Activated CD4-positive, alpha-beta T cell treated with anti-CD3 and anti-CD28 coated beads for 36 hours (primary cell): Measurements from ENCODE around the gene SEMA3A. TPM values are rescaled to one million over a fixed set of nuclear protein-coding genes. Genes with fewer than 3 reads are reported as not detected.
"Not testable (repeated sequence)": the region's sequence is repeated elsewhere in the genome, so short reads cannot be mapped to it uniquely, and the experiment has no call there.

Experiments used
- ATAC-seq: fragments of 200-7000 bp; cut with Tn5 transposase; one replicate; pipeline ENCODE4 v1.10.0; 2021; ENCODE audit warnings: mild to moderate bottlenecking, moderate library complexity
- CTCF ChIA-PET: fragments of 350-600 bp; sonication (Branson Sonifier 250); formaldehyde crosslinking; loops from one replicate; lab custom pipeline; 2021; ENCODE audit warnings: antibody characterized with exemption; lab: Charles Lee
- POLR2A ChIA-PET: fragments of 350-600 bp; sonication (Branson Sonifier 250); formaldehyde crosslinking; loops from one replicate; lab custom pipeline; 2021; ENCODE audit warnings: antibody characterized with exemption, inconsistent platforms; lab: Charles Lee
- DNase-seq: peaks from one replicate; pipeline ENCODE4 v3.0.0-alpha.2; 2020
- H3K27ac Mint-ChIP-seq: one replicate; pipeline ENCODE4 v1.8.0; 2021; ENCODE audit warnings: mixed read lengths
- H3K27me3 Mint-ChIP-seq: one replicate; pipeline ENCODE4 v1.8.0; 2021; ENCODE audit warnings: mixed read lengths
- H3K36me3 Mint-ChIP-seq: one replicate; pipeline ENCODE4 v1.8.0; 2021; ENCODE audit warnings: low read depth, mixed read lengths
- H3K4me1 Mint-ChIP-seq: one replicate; pipeline ENCODE4 v1.8.0; 2021; ENCODE audit warnings: mixed read lengths
- H3K4me3 Mint-ChIP-seq: one replicate; pipeline ENCODE4 v1.8.0; 2021; ENCODE audit warnings: mild to moderate bottlenecking, moderate library complexity, mixed read lengths
- H3K9me3 Mint-ChIP-seq: one replicate; pipeline ENCODE4 v1.8.0; 2021; ENCODE audit warnings: low read depth, mixed read lengths
- intact Hi-C, 2 experiments: fragments of 100-400 bp; cut with DNase I in 1 of 2; cut with micrococcal nuclease in 1 of 2; formaldehyde crosslinking; loops; one replicate each; pipeline versions ENCODE4 v1.14.2 to v1.15.1; 2022 to 2024; cut with DNase I, micrococcal nuclease
- total RNA-seq, 2 experiments: library from RNA; stranded (reverse); gene quantifications; one replicate each; pipeline ENCODE4 v1.2.3, GENCODE V29; 2021

Gene SEMA3A
- total RNA-seq, 2 experiments from 2014 or later = 1.4 to 1.6 TPM

DNA sequence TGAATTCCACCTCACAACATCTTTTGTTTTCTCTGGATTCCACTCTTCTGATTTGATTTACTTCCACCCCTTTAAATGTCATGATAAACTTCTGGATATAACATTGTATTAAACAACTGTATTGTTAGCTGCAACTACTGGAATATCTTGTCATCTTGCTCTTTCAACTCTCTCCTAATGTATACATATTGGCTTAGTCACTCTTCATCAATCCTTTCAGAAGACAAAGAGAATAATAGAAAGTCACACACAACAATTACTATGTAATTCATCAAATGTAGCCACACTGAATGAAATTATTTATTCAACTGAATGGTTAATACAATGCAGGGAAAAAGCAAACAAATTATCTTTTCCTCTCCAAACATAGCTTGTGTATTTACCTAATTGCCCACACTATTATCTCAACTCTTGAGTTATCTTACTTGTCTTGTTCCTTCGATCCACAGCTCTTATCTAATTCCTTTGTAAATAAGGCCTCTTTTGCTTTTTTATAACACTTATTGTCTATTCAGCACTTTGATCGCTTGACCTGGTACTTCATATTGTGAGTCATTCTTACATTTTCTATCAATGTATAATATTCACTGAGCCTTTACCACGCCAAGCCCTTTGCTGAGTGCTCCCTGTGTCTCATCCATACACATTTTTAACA, 16.7 kb downstream of the SEMA3A start:
- ChIA-PET CTCF (no interaction called here), POLR2A (no interaction called here)
- H3K9me3 Mint-ChIP-seq = no peaks in the 10 kb centered on the region
- no peaks in the 10 kb centered on the region for H3K4me1 Mint-ChIP-seq
- H3K27ac Mint-ChIP-seq = no peak overlapping the region
- H3K27me3 Mint-ChIP-seq = no peaks in the 10 kb centered on the region
- no peaks in the 10 kb centered on the region for H3K36me3 Mint-ChIP-seq
- intact Hi-C loops = no loop called here
- H3K4me3 Mint-ChIP-seq = no peak overlapping the region
- DNase-seq (no peak), ATAC-seq (no peak)

GRCh38 chr7:84176716-84177115, 17.9 kb downstream of the SEMA3A start:
- ATAC-seq = no peak
- no peak for DNase-seq
- no peak overlapping the region for H3K4me3 Mint-ChIP-seq
- H3K4me1 Mint-ChIP-seq = no peaks in the 10 kb centered on the region
- no peak overlapping the region for H3K27ac Mint-ChIP-seq
- H3K27me3 Mint-ChIP-seq = no peaks in the 10 kb centered on the region
- intact Hi-C loops = no loop called here
- POLR2A ChIA-PET = no interaction called here
- CTCF ChIA-PET = no interaction called here
- H3K36me3 Mint-ChIP-seq = no peaks in the 10 kb centered on the region
- no peaks in the 10 kb centered on the region for H3K9me3 Mint-ChIP-seq

DNA sequence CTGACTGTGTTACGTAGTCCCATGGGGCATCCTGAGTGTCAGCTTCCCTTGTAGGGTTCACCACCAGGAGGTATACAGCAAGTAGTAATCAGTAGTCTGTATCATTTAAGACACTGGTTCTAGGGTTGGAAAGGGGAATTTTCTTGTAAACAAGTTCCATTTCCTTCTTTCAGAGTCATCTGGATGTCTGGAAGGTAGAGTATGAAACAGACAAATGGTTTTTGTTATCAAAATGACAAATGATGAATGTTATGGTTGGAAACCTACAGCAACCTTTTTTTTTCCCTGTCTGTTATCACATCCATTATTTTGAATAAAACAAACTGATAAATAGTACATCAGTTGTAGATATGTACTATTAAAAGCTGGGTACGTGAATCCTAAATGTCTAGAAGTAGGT, 19.1 kb downstream of the SEMA3A start:
- CTCF ChIA-PET = no interaction called here
- POLR2A ChIA-PET = no interaction called here

DNA sequence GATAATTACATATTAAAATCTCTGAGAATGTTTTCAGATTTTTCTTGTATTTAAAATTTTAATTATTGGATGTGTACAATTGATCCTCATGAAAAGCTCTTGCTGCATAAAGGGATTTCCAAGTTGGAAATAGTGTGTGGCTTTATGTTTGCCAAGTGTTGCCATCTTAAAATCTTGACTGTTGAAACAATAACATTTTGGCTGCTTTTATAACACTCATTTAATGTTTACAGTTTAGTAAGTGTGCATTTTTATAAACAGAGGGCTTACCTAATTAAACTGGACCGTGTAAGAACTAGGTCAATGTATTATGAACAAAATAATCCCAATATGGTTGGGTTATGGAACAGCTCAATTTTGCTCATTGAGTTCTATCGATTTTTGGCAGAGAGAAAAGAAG, 23.9 kb downstream of the SEMA3A start:
- DNase-seq = no peak
- H3K27ac Mint-ChIP-seq = no peak overlapping the region
- H3K27me3 Mint-ChIP-seq = no peaks in the 10 kb centered on the region
- no peak for ATAC-seq
- H3K9me3 Mint-ChIP-seq = no peaks in the 10 kb centered on the region
- POLR2A ChIA-PET = no interaction called here
- no peak overlapping the region for H3K4me3 Mint-ChIP-seq
- CTCF ChIA-PET = no interaction called here
- no peaks in the 10 kb centered on the region for H3K4me1 Mint-ChIP-seq
- H3K36me3 Mint-ChIP-seq = no peaks in the 10 kb centered on the region
- intact Hi-C loops = no loop called here

More for the DNA sequence above, 19.1 kb downstream of the SEMA3A start:
- Mint-ChIP-seq H3K4me1 (no peaks in the 10 kb centered on the region), H3K9me3 (no peaks in the 10 kb centered on the region), H3K4me3 (no peak overlapping the region), H3K27me3 (no peaks in the 10 kb centered on the region), H3K27ac (no peak overlapping the region), H3K36me3 (no peaks in the 10 kb centered on the region)
- no peak for DNase-seq
- no peak for ATAC-seq
- intact Hi-C loops = no loop called here

GRCh38 chr7:84162584-84162983, 32.0 kb downstream of the SEMA3A start:
- POLR2A ChIA-PET = no interaction called here

GRCh38 chr7:84162125-84162524, 32.5 kb downstream of the SEMA3A start:
- ChIA-PET POLR2A (no interaction called here), CTCF (interaction anchor here (1.0 to 1.7 kb wide), 3 partner anchors 10 to 226 kb away, joined by 3 to 4 read pairs (median 4); no protein-coding TSS in a partner anchor)
- no peaks in the 10 kb centered on the region for H3K27me3 Mint-ChIP-seq
- no peaks in the 10 kb centered on the region for H3K4me1 Mint-ChIP-seq
- no peak overlapping the region for H3K27ac Mint-ChIP-seq
- no peaks in the 10 kb centered on the region for H3K9me3 Mint-ChIP-seq
- no peak for ATAC-seq
- no peaks in the 10 kb centered on the region for H3K36me3 Mint-ChIP-seq
- intact Hi-C loops = no loop called here
- no peak overlapping the region for H3K4me3 Mint-ChIP-seq
- no peak for DNase-seq

More at GRCh38 chr7:84162584-84162983, 32.0 kb downstream of the SEMA3A start:
- DNase-seq (no peak), ATAC-seq (no peak)
- H3K4me3 Mint-ChIP-seq = no peak overlapping the region
- CTCF ChIA-PET = interaction anchor here (1.0 to 1.7 kb wide), 3 partner anchors 10 to 226 kb away, joined by 3 to 4 read pairs (median 4); no protein-coding TSS in a partner anchor
- H3K4me1 Mint-ChIP-seq = no peaks in the 10 kb centered on the region
- no peaks in the 10 kb centered on the region for H3K9me3 Mint-ChIP-seq
- intact Hi-C loops = no loop called here
- H3K27me3 Mint-ChIP-seq = no peaks in the 10 kb centered on the region
- no peaks in the 10 kb centered on the region for H3K36me3 Mint-ChIP-seq
- no peak overlapping the region for H3K27ac Mint-ChIP-seq

DNA sequence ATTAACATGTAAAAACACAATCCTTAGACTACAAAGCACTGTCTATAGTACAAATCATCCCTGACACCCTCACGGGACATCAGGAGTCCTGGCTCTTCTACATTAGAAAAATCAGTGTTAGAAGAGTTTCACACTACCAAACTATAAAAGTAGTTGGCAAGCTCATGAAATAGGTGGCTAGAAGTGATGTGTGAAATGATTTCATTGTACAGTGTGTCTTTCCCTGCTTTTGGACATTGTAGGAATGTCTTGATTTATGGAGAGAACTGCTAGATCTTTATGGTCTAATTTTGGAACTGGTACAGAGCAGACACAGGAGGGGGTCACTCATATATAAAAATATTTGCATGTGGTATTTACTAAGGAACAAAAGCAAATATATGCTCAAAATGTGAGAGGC, 33.2 kb downstream of the SEMA3A start:
- no peak overlapping the region for H3K4me3 Mint-ChIP-seq
- H3K27me3 Mint-ChIP-seq = no peaks in the 10 kb centered on the region
- H3K36me3 Mint-ChIP-seq = no peaks in the 10 kb centered on the region
- ChIA-PET CTCF (no interaction called here), POLR2A (interaction anchor here (0.6 kb wide), 1 partner anchor 9 kb away, joined by 4 read pairs; no protein-coding TSS in a partner anchor)
- DNase-seq (no peak), ATAC-seq (no peak)
- no peaks in the 10 kb centered on the region for H3K4me1 Mint-ChIP-seq
- H3K27ac Mint-ChIP-seq = no peak overlapping the region
- intact Hi-C loops = no loop called here
- no peaks in the 10 kb centered on the region for H3K9me3 Mint-ChIP-seq

- intact Hi-C loops = no loop called here
- Mint-ChIP-seq H3K36me3 (no peaks in the 10 kb centered on the region), H3K27ac (no peak overlapping the region), H3K4me3 (no peak overlapping the region), H3K27me3 (no peaks in the 10 kb centered on the region), H3K9me3 (no peaks in the 10 kb centered on the region), H3K4me1 (no peaks in the 10 kb centered on the region)
- CTCF ChIA-PET = interaction anchor here (0.6 kb wide), 1 partner anchor 876 kb away, joined by 3 read pairs; no protein-coding TSS in a partner anchor
- POLR2A ChIA-PET = no interaction called here
- DNase-seq (no peak), ATAC-seq (no peak)
Observed at GRCh38 chr7:84159435-84159834, 35.2 kb downstream of the SEMA3A start.

DNA sequence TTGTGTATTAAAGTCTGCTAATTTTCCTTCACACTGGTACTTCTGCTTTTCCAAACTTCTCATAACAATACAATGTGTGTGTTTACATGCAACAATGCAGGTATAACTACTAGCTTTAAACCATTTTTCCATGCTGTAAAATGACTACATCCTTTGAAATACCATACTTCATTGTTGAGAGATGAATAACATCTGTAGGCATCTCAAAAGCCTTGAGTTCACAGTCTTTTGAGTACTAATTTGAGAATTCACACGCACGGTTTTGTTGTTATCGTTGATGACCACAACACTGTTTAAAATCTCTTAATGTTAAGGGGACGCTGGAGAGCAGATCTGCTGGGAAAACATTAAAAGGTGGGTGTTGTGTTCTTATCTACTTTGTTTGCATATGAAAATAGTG, 37.4 kb downstream of the SEMA3A start:
- Mint-ChIP-seq H3K27me3 (no peaks in the 10 kb centered on the region), H3K36me3 (no peaks in the 10 kb centered on the region)
- no peak for ATAC-seq

DNA sequence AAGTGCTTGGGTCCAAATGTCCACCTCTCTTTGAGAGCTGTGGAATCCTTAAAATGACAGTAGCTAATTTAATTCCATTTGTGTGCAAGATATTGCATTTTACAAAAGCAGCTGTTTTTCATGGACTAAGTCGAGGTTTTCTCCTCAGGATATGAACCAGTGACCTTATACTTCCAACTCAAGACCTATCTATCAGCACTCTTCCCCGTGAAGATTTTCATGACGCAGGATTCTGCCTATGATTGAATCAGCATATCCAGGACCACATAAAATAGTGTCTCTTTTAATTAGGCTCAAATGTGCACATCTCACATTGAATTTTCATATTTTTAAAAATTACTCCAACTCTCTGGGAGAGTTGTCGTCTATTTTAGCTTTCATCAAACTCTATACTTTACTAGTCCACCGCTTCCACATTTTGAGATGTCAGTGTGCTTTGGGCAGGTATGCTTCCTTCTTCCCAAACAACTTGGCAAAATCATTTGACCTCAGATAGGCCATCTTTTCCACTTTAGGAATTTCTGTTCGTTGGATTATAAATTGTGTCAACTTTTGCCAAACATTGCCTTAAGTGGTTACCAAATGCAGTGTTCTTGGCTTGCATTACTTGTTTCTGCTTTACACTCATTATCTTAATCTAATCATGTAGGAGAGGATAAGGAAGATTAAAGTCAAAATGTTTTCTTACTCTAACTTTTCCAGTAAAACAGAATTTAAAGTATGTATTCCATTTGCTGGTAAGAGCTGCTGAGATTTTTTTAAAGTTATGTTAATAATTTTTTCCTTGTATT, 39.4 kb downstream of the SEMA3A start:
- H3K27me3 Mint-ChIP-seq = no peaks in the 10 kb centered on the region
- DNase-seq (no peak), ATAC-seq (no peak)
- intact Hi-C loops = no loop called here
- no peaks in the 10 kb centered on the region for H3K9me3 Mint-ChIP-seq
- H3K27ac Mint-ChIP-seq = no peak overlapping the region
- POLR2A ChIA-PET = no interaction called here
- H3K4me1 Mint-ChIP-seq = no peaks in the 10 kb centered on the region
- no peak overlapping the region for H3K4me3 Mint-ChIP-seq
- CTCF ChIA-PET = no interaction called here
- no peaks in the 10 kb centered on the region for H3K36me3 Mint-ChIP-seq

More for the DNA sequence above, 37.4 kb downstream of the SEMA3A start:
- no peak for DNase-seq
- H3K4me1 Mint-ChIP-seq = no peaks in the 10 kb centered on the region
- intact Hi-C loops = no loop called here
- no peaks in the 10 kb centered on the region for H3K9me3 Mint-ChIP-seq
- H3K27ac Mint-ChIP-seq = no peak overlapping the region
- no peak overlapping the region for H3K4me3 Mint-ChIP-seq
- ChIA-PET CTCF (no interaction called here), POLR2A (no interaction called here)

DNA sequence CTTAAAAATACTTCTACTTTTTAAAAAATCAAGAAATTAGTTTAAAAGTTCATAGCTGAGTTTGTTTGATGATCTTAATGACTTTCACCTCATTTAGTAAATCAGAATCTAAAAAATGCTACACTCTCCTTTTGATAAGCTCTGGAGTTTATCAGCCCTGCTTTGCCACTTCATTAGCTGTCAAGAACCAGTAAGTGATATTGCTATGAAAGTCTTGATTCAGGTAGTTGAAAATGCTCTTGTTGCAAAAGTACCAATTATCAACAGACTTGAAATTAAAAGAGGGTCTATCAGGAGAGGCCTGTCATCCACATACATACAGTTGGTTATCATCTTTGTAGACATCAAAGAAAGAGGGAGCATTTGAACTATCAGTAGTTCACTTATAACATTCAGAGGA, 41.6 kb downstream of the SEMA3A start:
- ATAC-seq = no peak
- CTCF ChIA-PET = no interaction called here
- H3K27me3 Mint-ChIP-seq = no peaks in the 10 kb centered on the region

DNA sequence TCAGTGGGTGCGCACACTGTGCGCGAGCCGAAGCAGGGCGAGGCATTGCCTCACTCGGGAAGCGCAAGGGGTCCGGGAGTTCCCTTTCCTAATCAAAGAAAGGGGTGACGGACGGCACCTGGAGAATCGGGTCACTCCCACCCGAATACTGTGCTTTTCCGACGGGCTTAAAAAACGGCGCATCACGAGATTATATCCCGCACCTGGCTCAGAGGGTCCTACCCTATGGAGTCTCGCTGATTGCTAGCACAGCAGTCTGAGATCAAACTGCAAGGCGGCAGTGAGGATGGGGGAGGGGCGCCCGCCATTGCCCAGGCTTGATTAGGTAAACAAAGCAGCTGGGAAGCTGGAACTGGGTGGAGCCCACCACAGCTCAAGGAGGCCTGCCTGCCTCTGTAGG, 44.2 kb downstream of the SEMA3A start:
- DNase-seq, H3K4me1 Mint-ChIP-seq, ATAC-seq, H3K4me3 Mint-ChIP-seq, POLR2A ChIA-PET, CTCF ChIA-PET, H3K27me3 Mint-ChIP-seq, intact Hi-C loops, H3K36me3 Mint-ChIP-seq, H3K9me3 Mint-ChIP-seq, H3K27ac Mint-ChIP-seq: not testable (repeated sequence)

More for the DNA sequence above, 41.6 kb downstream of the SEMA3A start:
- no peaks in the 10 kb centered on the region for H3K9me3 Mint-ChIP-seq
- DNase-seq = no peak
- no peak overlapping the region for H3K4me3 Mint-ChIP-seq
- H3K4me1 Mint-ChIP-seq = no peaks in the 10 kb centered on the region
- no peak overlapping the region for H3K27ac Mint-ChIP-seq
- H3K36me3 Mint-ChIP-seq = no peaks in the 10 kb centered on the region
- POLR2A ChIA-PET = interaction anchor here (0.6 kb wide), 1 partner anchor 8 kb away, joined by 4 read pairs; no protein-coding TSS in a partner anchor
- intact Hi-C loops = no loop called here
